RWPE1 (cell line): Measurements from ENCODE around the gene LNPEP.

Experiments used
- CTCF ChIA-PET: fragments of 350-600 bp; sonication (Branson Sonifier 250); formaldehyde crosslinking; extraction: SDS; loops from one replicate; lab custom pipeline; 2021; lab: Yijun Ruan, JAX
- POLR2A ChIA-PET: fragments of 400-600 bp; formaldehyde crosslinking; extraction: SDS; loops from one replicate; lab custom pipeline; 2020; ENCODE audit warnings: antibody characterized with exemption; ENCODE audit not compliant: low non-redundant PET; lab: Yijun Ruan, JAX
- DNase-seq: peaks from one replicate; pipeline ENCODE4 v3.0.0; 2012; ENCODE audit warnings: low spot score
- H3K27ac ChIP-seq: fragments of 450-650 bp; 2 replicates; pipeline ENCODE4 v1.5.1; 2017
- TF ChIP-seq, protein P1 (sequence below): fragments of 450-650 bp; conservative IDR thresholded peaks from 2 replicates; pipeline ENCODE4 v1.5.1; 2017; ENCODE audit warnings: low read depth, mild to moderate bottlenecking

The LNPEP gene

GRCh38 chr5:97022898-97023297 lies 87.0 kb downstream of the LNPEP start:
- TF ChIP-seq, protein P1, sequence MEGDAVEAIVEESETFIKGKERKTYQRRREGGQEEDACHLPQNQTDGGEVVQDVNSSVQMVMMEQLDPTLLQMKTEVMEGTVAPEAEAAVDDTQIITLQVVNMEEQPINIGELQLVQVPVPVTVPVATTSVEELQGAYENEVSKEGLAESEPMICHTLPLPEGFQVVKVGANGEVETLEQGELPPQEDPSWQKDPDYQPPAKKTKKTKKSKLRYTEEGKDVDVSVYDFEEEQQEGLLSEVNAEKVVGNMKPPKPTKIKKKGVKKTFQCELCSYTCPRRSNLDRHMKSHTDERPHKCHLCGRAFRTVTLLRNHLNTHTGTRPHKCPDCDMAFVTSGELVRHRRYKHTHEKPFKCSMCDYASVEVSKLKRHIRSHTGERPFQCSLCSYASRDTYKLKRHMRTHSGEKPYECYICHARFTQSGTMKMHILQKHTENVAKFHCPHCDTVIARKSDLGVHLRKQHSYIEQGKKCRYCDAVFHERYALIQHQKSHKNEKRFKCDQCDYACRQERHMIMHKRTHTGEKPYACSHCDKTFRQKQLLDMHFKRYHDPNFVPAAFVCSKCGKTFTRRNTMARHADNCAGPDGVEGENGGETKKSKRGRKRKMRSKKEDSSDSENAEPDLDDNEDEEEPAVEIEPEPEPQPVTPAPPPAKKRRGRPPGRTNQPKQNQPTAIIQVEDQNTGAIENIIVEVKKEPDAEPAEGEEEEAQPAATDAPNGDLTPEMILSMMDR, result no peak

GRCh38 chr5:97026721-97027120 lies 90.8 kb downstream of the LNPEP start:
- ChIA-PET POLR2A (no interaction called here), CTCF (interaction anchor here (0.6 kb wide), 2 partner anchors 23 to 53 kb away, joined by 4 read pairs; no protein-coding TSS in a partner anchor)
- TF ChIP-seq, protein P1, result no peak
- no peak for DNase-seq
- H3K27ac ChIP-seq, result no peak overlapping the region

More at GRCh38 chr5:97022898-97023297, 87.0 kb downstream of the LNPEP start:
- POLR2A ChIA-PET, result no interaction called here
- no peak overlapping the region for H3K27ac ChIP-seq
- no peak for DNase-seq
- CTCF ChIA-PET, result interaction anchor here (0.6 kb wide), 1 partner anchor 140 kb away, joined by 3 read pairs; no protein-coding TSS in a partner anchor

- POLR2A ChIA-PET, result no interaction called here
- no peak for DNase-seq
- TF ChIP-seq, protein P1, result no peak
- CTCF ChIA-PET, result interaction anchor here (1.3 kb wide), 1 partner anchor 11 kb away, joined by 4 read pairs; no protein-coding TSS in a partner anchor
- no peak overlapping the region for H3K27ac ChIP-seq
Observed at GRCh38 chr5:97037819-97038218, 101.9 kb downstream of the LNPEP start.

GRCh38 chr5:97041239-97041638 lies 105.4 kb downstream of the LNPEP start:
- ChIA-PET CTCF (no interaction called here), POLR2A (no interaction called here)
- no peak for DNase-seq

GRCh38 chr5:97042996-97043395 lies 107.1 kb downstream of the LNPEP start:
- no peak overlapping the region for H3K27ac ChIP-seq
- CTCF ChIA-PET, result no interaction called here
- DNase-seq, result no peak
- TF ChIP-seq, protein P1, result no peak
- POLR2A ChIA-PET, result no interaction called here

More at GRCh38 chr5:97041239-97041638, 105.4 kb downstream of the LNPEP start:
- no peak overlapping the region for H3K27ac ChIP-seq
- TF ChIP-seq, protein P1, result no peak

DNA sequence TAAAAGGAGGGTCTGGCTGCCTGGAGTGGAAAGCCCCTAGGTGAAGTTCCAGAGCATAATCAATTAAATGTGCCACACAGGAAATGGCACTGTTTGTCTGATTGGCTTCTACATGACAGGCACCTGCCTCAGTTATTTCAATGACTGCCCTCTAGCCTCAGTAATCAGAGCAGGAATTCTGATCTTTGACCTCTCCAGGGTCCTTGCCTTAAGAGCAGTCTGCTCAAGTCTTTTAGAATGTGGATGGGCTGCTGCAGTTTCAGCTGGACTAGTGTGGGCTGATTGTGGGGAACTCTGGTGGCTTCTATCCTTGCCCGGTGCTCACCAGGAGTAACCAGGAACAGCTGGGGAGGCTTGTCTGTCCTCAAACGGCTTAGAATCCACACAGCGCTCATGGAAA lies 107.6 kb downstream of the LNPEP start:
- no peak for DNase-seq
- CTCF ChIA-PET, result interaction anchor here (0.7 to 1.2 kb wide), 2 partner anchors 46 to 336 kb away, joined by 3 to 4 read pairs; no protein-coding TSS in a partner anchor
- POLR2A ChIA-PET, result no interaction called here
- TF ChIP-seq, protein P1, result no peak
- H3K27ac ChIP-seq, result no peak overlapping the region
